Sigmoid colon (tissue), 4 donors: ENCODE data around the gene GP1BB.

Experiments
- POLR2A ChIP-seq, 2 donors: fragments of 450-650 bp; IDR thresholded peaks; one replicate each; pipeline ENCODE4 v1.6.1; 2016; ENCODE audit warnings: antibody characterized with exemption in 2 of 2, mild to moderate bottlenecking in 2 of 2, moderate library complexity in 2 of 2
- POLR2AphosphoS5 ChIP-seq, 4 donors: sonication (generic); formaldehyde crosslinking; IDR thresholded peaks; one replicate each; pipeline ENCODE4 v1.6.1; 2017; ENCODE audit warnings: antibody characterized with exemption in 4 of 4

GRCh38 chr22:19722178-19722981, 959 bp upstream of the GP1BB start:
- TF ChIP-seq POLR2A (IDR thresholded peaks at IDR 0.05) (no peak), POLR2AphosphoS5 (IDR thresholded peaks at IDR 0.05) (no peak)
